Fibroblast of villous mesenchyme (primary cell): ENCODE results near the gene DBNDD1. TPM values are rescaled to one million over a fixed set of nuclear protein-coding genes. Genes with fewer than 3 reads are reported as not detected.

Experiments
- DNase-seq: peaks from one replicate; pipeline ENCODE4 v3.0.0-alpha.2; 2010; ENCODE audit warnings: low read depth
- H3K4me3 ChIP-seq: 2 replicates; pipeline ENCODE4 v1.5.1; 2011; ENCODE audit warnings: low read depth, mild to moderate bottlenecking, low read length
- total RNA-seq: library from RNA; depleted of rRNA; stranded (reverse); fragments of >200 nt; gene quantifications from 2 replicates; pipeline ENCODE4 v1.2.3, GENCODE V29; 2012
- TF ChIP-seq, protein P1 (sequence below): IDR thresholded peaks from 2 replicates; pipeline ENCODE4 v1.5.1; 2012; ENCODE audit warnings: low read depth, mild to moderate bottlenecking, low read length; ENCODE audit not compliant: insufficient read depth

DBNDD1 gene
- total RNA-seq, 1 donor, result 0.86 TPM

DNA sequence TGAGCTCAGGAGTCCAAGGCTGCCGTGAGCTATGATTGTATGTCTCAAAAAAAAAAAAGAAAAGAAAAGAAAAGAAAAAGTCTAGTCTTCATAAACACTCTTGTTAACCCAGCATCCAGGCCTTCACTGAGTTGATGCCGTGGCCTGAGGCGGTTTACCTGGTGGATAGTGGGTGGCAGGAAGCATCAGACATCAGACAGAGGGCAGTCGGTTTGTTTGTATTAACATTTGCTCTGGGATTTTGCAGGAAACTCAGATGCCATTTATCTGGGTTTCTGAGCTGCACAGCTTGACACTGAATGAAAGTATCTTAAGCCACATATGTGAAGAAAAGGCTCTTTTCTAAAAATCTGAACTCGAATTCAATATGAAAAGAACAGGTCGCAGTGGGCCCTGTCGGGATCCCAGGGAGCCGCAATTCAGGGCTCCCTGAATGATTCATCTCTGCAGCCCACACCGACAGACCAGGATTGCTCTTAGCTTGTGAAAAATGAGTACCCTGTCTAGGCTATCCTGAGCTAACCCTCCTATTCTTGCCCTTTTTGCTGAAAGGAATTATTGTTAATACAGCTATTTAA lies 1.1 kb upstream of the DBNDD1 start:
- DNase-seq, result no peak
- H3K4me3 ChIP-seq, result peak overlapping the region; percentile 62
- TF ChIP-seq, protein P1, sequence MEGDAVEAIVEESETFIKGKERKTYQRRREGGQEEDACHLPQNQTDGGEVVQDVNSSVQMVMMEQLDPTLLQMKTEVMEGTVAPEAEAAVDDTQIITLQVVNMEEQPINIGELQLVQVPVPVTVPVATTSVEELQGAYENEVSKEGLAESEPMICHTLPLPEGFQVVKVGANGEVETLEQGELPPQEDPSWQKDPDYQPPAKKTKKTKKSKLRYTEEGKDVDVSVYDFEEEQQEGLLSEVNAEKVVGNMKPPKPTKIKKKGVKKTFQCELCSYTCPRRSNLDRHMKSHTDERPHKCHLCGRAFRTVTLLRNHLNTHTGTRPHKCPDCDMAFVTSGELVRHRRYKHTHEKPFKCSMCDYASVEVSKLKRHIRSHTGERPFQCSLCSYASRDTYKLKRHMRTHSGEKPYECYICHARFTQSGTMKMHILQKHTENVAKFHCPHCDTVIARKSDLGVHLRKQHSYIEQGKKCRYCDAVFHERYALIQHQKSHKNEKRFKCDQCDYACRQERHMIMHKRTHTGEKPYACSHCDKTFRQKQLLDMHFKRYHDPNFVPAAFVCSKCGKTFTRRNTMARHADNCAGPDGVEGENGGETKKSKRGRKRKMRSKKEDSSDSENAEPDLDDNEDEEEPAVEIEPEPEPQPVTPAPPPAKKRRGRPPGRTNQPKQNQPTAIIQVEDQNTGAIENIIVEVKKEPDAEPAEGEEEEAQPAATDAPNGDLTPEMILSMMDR, result no peak

DNA sequence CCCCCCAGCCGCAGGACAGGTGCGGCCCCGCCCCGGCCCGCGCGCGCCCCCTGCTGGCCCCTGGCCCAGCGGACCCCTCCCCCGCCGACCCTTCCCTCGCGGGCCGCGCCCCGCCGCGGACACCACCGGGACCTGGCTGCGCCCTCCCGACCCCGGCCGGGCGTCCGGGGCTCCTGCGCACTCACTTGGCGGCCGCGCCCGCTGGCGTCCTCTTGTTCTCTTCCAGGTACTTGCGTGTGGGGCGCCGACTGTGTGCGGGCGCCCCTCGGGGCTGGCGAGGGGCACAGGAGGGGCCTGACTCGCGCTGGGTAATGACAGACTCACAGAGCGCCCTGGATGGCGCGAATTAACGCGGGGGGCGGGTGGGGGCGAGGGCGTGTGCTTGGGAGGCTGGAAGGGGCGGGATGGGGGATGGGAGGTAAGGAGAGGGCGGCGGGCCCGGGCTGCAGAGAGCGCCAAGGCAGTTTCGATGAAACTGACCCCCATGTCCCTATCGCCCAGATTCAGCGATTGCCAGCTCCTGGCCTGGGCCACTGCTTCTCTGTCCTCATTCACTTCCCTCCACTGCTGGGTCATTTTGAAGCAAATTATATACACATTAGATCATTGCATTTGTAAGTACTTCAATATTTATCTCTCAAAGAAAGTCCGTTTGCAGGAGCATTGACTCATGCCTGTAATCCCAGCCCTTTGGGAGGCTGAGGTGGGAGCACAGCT lies 445 bp upstream of the DBNDD1 start:
- TF ChIP-seq, protein P1, result peak; percentile 17
- peak overlapping the region; percentile 62 for H3K4me3 ChIP-seq
- DNase-seq, result peak; percentile 21

DNA sequence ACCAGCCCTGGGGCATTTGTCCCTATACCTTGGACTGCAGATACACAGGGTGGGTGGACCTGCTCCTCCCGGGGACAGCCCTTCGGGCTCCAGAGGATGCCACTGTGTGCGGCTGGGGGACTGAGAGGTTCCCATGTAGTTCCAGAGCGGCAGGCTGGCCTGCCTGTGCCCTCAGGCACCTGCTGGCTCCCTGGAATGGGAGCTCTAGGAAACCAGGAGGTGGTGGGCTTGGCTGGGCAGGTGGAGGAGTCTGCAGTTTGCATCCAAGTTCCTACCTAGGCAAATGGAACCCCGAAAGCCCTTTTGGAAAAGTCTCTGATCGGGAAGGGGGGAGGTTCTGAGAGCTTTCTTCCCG lies 982 bp downstream of the DBNDD1 start:
- peak overlapping the region; percentile 62 for H3K4me3 ChIP-seq
- TF ChIP-seq, protein P1, result no peak

GRCh38 chr16:90016339-90016950 lies 2.8 kb downstream of the DBNDD1 start:
- H3K4me3 ChIP-seq, result no peak overlapping the region
- TF ChIP-seq, protein P1, result no peak
- DNase-seq, result no peak

More for the DNA sequence above, 982 bp downstream of the DBNDD1 start:
- no peak for DNase-seq

DNA sequence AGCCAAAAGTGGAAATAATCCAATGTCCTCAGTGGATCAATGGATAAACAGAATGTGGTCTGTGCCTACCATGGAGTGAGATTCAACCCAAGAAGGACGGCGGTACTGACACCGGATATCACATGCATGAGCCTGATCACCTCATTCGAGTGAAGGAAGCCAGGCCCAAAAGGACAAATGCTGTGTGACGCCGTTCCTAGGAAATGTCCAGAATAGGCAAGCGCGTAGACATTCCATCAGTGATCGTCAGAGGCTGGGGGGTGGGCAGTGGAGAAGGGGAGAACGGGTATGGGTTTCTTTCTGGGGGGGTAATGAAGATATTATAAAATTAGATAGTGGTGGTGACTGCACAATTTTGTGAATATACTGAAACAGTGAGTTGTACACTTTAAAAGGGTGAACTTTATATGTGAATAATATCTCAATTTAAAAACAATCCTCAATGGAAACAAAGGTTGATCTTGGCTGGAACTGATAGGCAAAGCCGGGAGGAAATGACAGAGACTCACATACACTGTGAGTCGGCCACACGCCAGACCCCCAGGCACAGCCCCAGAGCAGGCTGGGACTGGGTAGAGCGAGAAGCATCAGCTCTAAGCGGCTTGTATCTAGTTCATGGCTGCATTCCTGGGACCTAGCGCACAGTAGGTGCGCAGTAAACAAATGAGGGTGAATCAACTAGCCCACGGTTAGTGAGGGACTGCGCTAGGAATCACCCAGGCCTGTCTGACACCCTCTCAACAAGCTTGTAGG lies 3.5 kb downstream of the DBNDD1 start:
- TF ChIP-seq, protein P1, result no peak
- DNase-seq, result no peak
- no peak overlapping the region for H3K4me3 ChIP-seq

GRCh38 chr16:90012991-90013745 lies 6.1 kb downstream of the DBNDD1 start:
- H3K4me3 ChIP-seq, result no peak overlapping the region
- TF ChIP-seq, protein P1, result no peak
- no peak for DNase-seq
